ENCODE measurements around the gene TSEN2. TPM values are rescaled to one million over a fixed set of nuclear protein-coding genes. Genes with fewer than 3 reads are reported as not detected.

TSEN2 gene
- total RNA-seq, 5 donors from 2014 or later (not counting 1 experiment from before 2014, with no cell fraction given) = 11.7 to 20.9 (median 18.2) TPM

GRCh38 chr3:12489368-12489767 is 5.1 kb downstream of the TSEN2 start:
- H3K27me3 Mint-ChIP-seq = no peaks in the 10 kb centered on the region
- H3K36me3 Mint-ChIP-seq = peaks cover 34% of the 10 kb centered on the region
- no peaks in the 10 kb centered on the region for H3K9me3 ChIP-seq
- H3K27ac ChIP-seq (ENCODE audit: low read length) = no peak overlapping the region
- H3K27ac Mint-ChIP-seq = no peak overlapping the region
- no peaks in the 10 kb centered on the region for H3K9me3 Mint-ChIP-seq
- no peak for ATAC-seq (replicated peaks in 1 of 4)
- ChIA-PET CTCF (interaction anchor here in 1 of 2 donors (0.6 to 0.8 kb wide), 2 partner anchors 10 kb away, joined by 3 to 4 read pairs; no protein-coding TSS in a partner anchor), POLR2A (no interaction called here)
- H3K4me1 Mint-ChIP-seq = peaks cover 25 to 29% (median 27%) of the 10 kb centered on the region in 3 donors
- H3K36me3 ChIP-seq (ENCODE audit: control insufficient read depth in 2 of 2, extremely low read depth in 1 of 2, insufficient read depth in 1 of 2, low read length in 1 of 2) = peaks cover 2 to 29% of the 10 kb centered on the region in 2 donors
- no peaks in the 10 kb centered on the region for H3K27me3 ChIP-seq (replicated peaks in 1 of 2; ENCODE audit: control insufficient read depth in 2 of 2, extremely low read depth in 1 of 2, insufficient read depth in 2 of 2, low read length in 1 of 2)
- H3K4me3 ChIP-seq (ENCODE audit: control insufficient read depth in 1 of 2, extremely low read depth in 1 of 2, low read length in 1 of 2) = no peak overlapping the region
- no peak overlapping the region for H3K4me3 Mint-ChIP-seq
- DNase-seq = no peak
- WGBS (ENCODE audit: insufficient coverage) = no CpG with 5 or more reads among the region's 1 CpG
- H3K4me1 ChIP-seq (ENCODE audit: control insufficient read depth in 1 of 2, extremely low read depth in 1 of 2, insufficient read depth in 2 of 2, low read length in 2 of 2) = peaks cover 9 to 13% of the 10 kb centered on the region in 2 experiments

- Histone ChIP-seq H3K4me3 (ENCODE audit: control insufficient read depth in 1 of 2, extremely low read depth in 1 of 2, low read length in 1 of 2) (no peak overlapping the region), H3K4me1 (ENCODE audit: control insufficient read depth in 1 of 2, extremely low read depth in 1 of 2, insufficient read depth in 2 of 2, low read length in 2 of 2) (peaks cover 6 to 9% of the 10 kb centered on the region in 2 experiments), H3K9me3 (no peaks in the 10 kb centered on the region), H3K27ac (ENCODE audit: low read length) (no peak overlapping the region), H3K36me3 (ENCODE audit: control insufficient read depth in 2 of 2, extremely low read depth in 1 of 2, insufficient read depth in 1 of 2, low read length in 1 of 2) (peaks cover 2 to 29% of the 10 kb centered on the region in 2 donors), H3K27me3 (replicated peaks in 1 of 2; ENCODE audit: control insufficient read depth in 2 of 2, extremely low read depth in 1 of 2, insufficient read depth in 2 of 2, low read length in 1 of 2) (no peaks in the 10 kb centered on the region)
- ChIA-PET CTCF (no interaction called here), POLR2A (no interaction called here)
- ATAC-seq (replicated peaks in 1 of 4) = no peak
- peaks cover 22 to 26% (median 23%) of the 10 kb centered on the region in 3 donors for H3K4me1 Mint-ChIP-seq
- no peak overlapping the region for H3K4me3 Mint-ChIP-seq
- WGBS (ENCODE audit: insufficient coverage) = 100% methylated on average over 1 of the region's 4 CpGs
- peaks cover 36% of the 10 kb centered on the region for H3K36me3 Mint-ChIP-seq
- no peak overlapping the region for H3K27ac Mint-ChIP-seq
- H3K27me3 Mint-ChIP-seq = no peaks in the 10 kb centered on the region
- no peaks in the 10 kb centered on the region for H3K9me3 Mint-ChIP-seq
- DNase-seq = no peak
These were observed 5.6 kb downstream of the TSEN2 start for GRCh38 chr3:12489832-12490231.

- peaks cover 6 to 31% of the 10 kb centered on the region in 2 donors for H3K36me3 ChIP-seq (ENCODE audit: control insufficient read depth in 2 of 2, extremely low read depth in 1 of 2, insufficient read depth in 1 of 2, low read length in 1 of 2)
- H3K27me3 ChIP-seq (replicated peaks in 1 of 2; ENCODE audit: control insufficient read depth in 2 of 2, extremely low read depth in 1 of 2, insufficient read depth in 2 of 2, low read length in 1 of 2) = no peaks in the 10 kb centered on the region
- H3K4me3 ChIP-seq (ENCODE audit: control insufficient read depth in 1 of 2, extremely low read depth in 1 of 2, low read length in 1 of 2) = no peak overlapping the region
- H3K9me3 Mint-ChIP-seq = no peaks in the 10 kb centered on the region
- no peaks in the 10 kb centered on the region for H3K27me3 Mint-ChIP-seq
- no peak overlapping the region for H3K27ac Mint-ChIP-seq
- H3K4me1 ChIP-seq (ENCODE audit: control insufficient read depth in 1 of 2, extremely low read depth in 1 of 2, insufficient read depth in 2 of 2, low read length in 2 of 2) = peaks cover under 1 to 1% of the 10 kb centered on the region in 2 experiments
- H3K27ac ChIP-seq (ENCODE audit: low read length) = no peak overlapping the region
- no peak overlapping the region for H3K4me3 Mint-ChIP-seq
- peaks cover 40% of the 10 kb centered on the region for H3K36me3 Mint-ChIP-seq
- POLR2A ChIA-PET = no interaction called here
- CTCF ChIA-PET = no interaction called here
- no peak for ATAC-seq (replicated peaks in 1 of 4)
- H3K9me3 ChIP-seq = no peaks in the 10 kb centered on the region
- DNase-seq = no peak
- peaks cover 15 to 18% (median 16%) of the 10 kb centered on the region in 3 donors for H3K4me1 Mint-ChIP-seq
- WGBS (ENCODE audit: insufficient coverage) = no CpG with 5 or more reads among the region's 3 CpGs
These were observed 6.3 kb downstream of the TSEN2 start for GRCh38 chr3:12490547-12490946.

- Mint-ChIP-seq H3K36me3 (peaks cover 71% of the 10 kb centered on the region), H3K27me3 (no peaks in the 10 kb centered on the region), H3K4me1 (no peaks in the 10 kb centered on the region), H3K4me3 (no peak overlapping the region), H3K9me3 (no peaks in the 10 kb centered on the region), H3K27ac (no peak overlapping the region)
- CTCF ChIA-PET = no interaction called here
- no peak for ATAC-seq (replicated peaks in 1 of 4)
- POLR2A ChIA-PET = no interaction called here
- WGBS (ENCODE audit: insufficient coverage) = 88% methylated on average over 3 of the region's 8 CpGs
- no peak overlapping the region for H3K27ac ChIP-seq (ENCODE audit: low read length)
- H3K9me3 ChIP-seq = no peaks in the 10 kb centered on the region
- no peak overlapping the region for H3K4me3 ChIP-seq (ENCODE audit: control insufficient read depth in 1 of 2, extremely low read depth in 1 of 2, low read length in 1 of 2)
- peaks cover 24 to 53% of the 10 kb centered on the region in 2 donors for H3K36me3 ChIP-seq (ENCODE audit: control insufficient read depth in 2 of 2, extremely low read depth in 1 of 2, insufficient read depth in 1 of 2, low read length in 1 of 2)
- no peaks in the 10 kb centered on the region for H3K27me3 ChIP-seq (replicated peaks in 1 of 2; ENCODE audit: control insufficient read depth in 2 of 2, extremely low read depth in 1 of 2, insufficient read depth in 2 of 2, low read length in 1 of 2)
- no peak for DNase-seq
- H3K4me1 ChIP-seq (ENCODE audit: control insufficient read depth in 1 of 2, extremely low read depth in 1 of 2, insufficient read depth in 2 of 2, low read length in 2 of 2) = no peaks in the 10 kb centered on the region
These were observed 11.6 kb downstream of the TSEN2 start for GRCh38 chr3:12495749-12496452.

- Histone ChIP-seq H3K36me3 (ENCODE audit: control insufficient read depth in 2 of 2, extremely low read depth in 1 of 2, insufficient read depth in 1 of 2, low read length in 1 of 2) (peaks cover 24 to 57% of the 10 kb centered on the region in 2 donors), H3K4me1 (ENCODE audit: control insufficient read depth in 1 of 2, extremely low read depth in 1 of 2, insufficient read depth in 2 of 2, low read length in 2 of 2) (no peaks in the 10 kb centered on the region), H3K9me3 (no peaks in the 10 kb centered on the region), H3K4me3 (ENCODE audit: control insufficient read depth in 1 of 2, extremely low read depth in 1 of 2, low read length in 1 of 2) (no peak overlapping the region), H3K27me3 (replicated peaks in 1 of 2; ENCODE audit: control insufficient read depth in 2 of 2, extremely low read depth in 1 of 2, insufficient read depth in 2 of 2, low read length in 1 of 2) (no peaks in the 10 kb centered on the region), H3K27ac (ENCODE audit: low read length) (no peak overlapping the region)
- no CpG with 5 or more reads among the region's 1 CpG for WGBS (ENCODE audit: insufficient coverage)
- ChIA-PET CTCF (no interaction called here), POLR2A (no interaction called here)
- DNase-seq (no peak), ATAC-seq (replicated peaks in 1 of 4) (no peak)
- H3K4me3 Mint-ChIP-seq = no peak overlapping the region
- no peaks in the 10 kb centered on the region for H3K27me3 Mint-ChIP-seq
- peaks cover 75% of the 10 kb centered on the region for H3K36me3 Mint-ChIP-seq
- no peak overlapping the region for H3K27ac Mint-ChIP-seq
- no peaks in the 10 kb centered on the region for H3K9me3 Mint-ChIP-seq
- H3K4me1 Mint-ChIP-seq = no peaks in the 10 kb centered on the region
These were observed 12.1 kb downstream of the TSEN2 start for GRCh38 chr3:12496453-12496761.

GRCh38 chr3:12499474-12499873 is 15.2 kb downstream of the TSEN2 start:
- H3K4me3 Mint-ChIP-seq = no peak overlapping the region
- CTCF ChIA-PET = no interaction called here
- 100% methylated on average over 1 of the region's 5 CpGs for WGBS (ENCODE audit: insufficient coverage)
- no peaks in the 10 kb centered on the region for H3K27me3 ChIP-seq (replicated peaks in 1 of 2; ENCODE audit: control insufficient read depth in 2 of 2, extremely low read depth in 1 of 2, insufficient read depth in 2 of 2, low read length in 1 of 2)
- H3K4me1 ChIP-seq (ENCODE audit: control insufficient read depth in 1 of 2, extremely low read depth in 1 of 2, insufficient read depth in 2 of 2, low read length in 2 of 2) = no peaks in the 10 kb centered on the region
- no peaks in the 10 kb centered on the region for H3K27me3 Mint-ChIP-seq
- peaks cover 30 to 60% of the 10 kb centered on the region in 2 donors for H3K36me3 ChIP-seq (ENCODE audit: control insufficient read depth in 2 of 2, extremely low read depth in 1 of 2, insufficient read depth in 1 of 2, low read length in 1 of 2)
- ATAC-seq (replicated peaks in 1 of 4) (no peak), DNase-seq (no peak)
- peaks cover 75% of the 10 kb centered on the region for H3K36me3 Mint-ChIP-seq
- H3K27ac ChIP-seq (ENCODE audit: low read length) = no peak overlapping the region
- no peaks in the 10 kb centered on the region for H3K9me3 Mint-ChIP-seq
- POLR2A ChIA-PET = no interaction called here
- H3K4me1 Mint-ChIP-seq = no peaks in the 10 kb centered on the region
- H3K9me3 ChIP-seq = no peaks in the 10 kb centered on the region
- H3K27ac Mint-ChIP-seq = no peak overlapping the region
- no peak overlapping the region for H3K4me3 ChIP-seq (ENCODE audit: control insufficient read depth in 1 of 2, extremely low read depth in 1 of 2, low read length in 1 of 2)

Measured in T-cell (primary cell).